T1000 (cell line): ENCODE results near the gene SORCS2.

Source experiments
- DNase-seq: peaks from one replicate; lab custom pipeline; 2025; ENCODE audit warnings: mixed read lengths; lab: John Stamatoyannopoulos, UW

Gene SORCS2

GRCh38 chr4:7415927-7416686 lies 223.8 kb downstream of the SORCS2 start:
- no peak for DNase-seq

- no peak for DNase-seq
These were observed 224.6 kb downstream of the SORCS2 start for GRCh38 chr4:7416745-7417432.

GRCh38 chr4:7417639-7418038 lies 225.3 kb downstream of the SORCS2 start:
- no peak for DNase-seq

GRCh38 chr4:7418131-7418943 lies 226.0 kb downstream of the SORCS2 start:
- no peak for DNase-seq

GRCh38 chr4:7419961-7420660 lies 227.8 kb downstream of the SORCS2 start:
- DNase-seq = no peak

GRCh38 chr4:7420661-7421040 lies 228.3 kb downstream of the SORCS2 start:
- DNase-seq = no peak

GRCh38 chr4:7421356-7422150 lies 229.2 kb downstream of the SORCS2 start:
- DNase-seq = no peak

GRCh38 chr4:7422151-7422897 lies 230.0 kb downstream of the SORCS2 start:
- DNase-seq = no peak

GRCh38 chr4:7422898-7423180 lies 230.5 kb downstream of the SORCS2 start:
- DNase-seq = no peak

GRCh38 chr4:7423391-7423790 lies 231.1 kb downstream of the SORCS2 start:
- DNase-seq = no peak

- no peak for DNase-seq
These were observed 231.6 kb downstream of the SORCS2 start for GRCh38 chr4:7423801-7424552.

- DNase-seq = no peak
These were observed 232.3 kb downstream of the SORCS2 start for GRCh38 chr4:7424553-7425111.

GRCh38 chr4:7425124-7425523 lies 232.8 kb downstream of the SORCS2 start:
- no peak for DNase-seq

- no peak for DNase-seq
These were observed 233.5 kb downstream of the SORCS2 start for GRCh38 chr4:7425591-7426468.

GRCh38 chr4:7426525-7427171 lies 234.3 kb downstream of the SORCS2 start:
- DNase-seq = no peak

- DNase-seq = no peak
These were observed 235.0 kb downstream of the SORCS2 start for GRCh38 chr4:7427361-7427760.

GRCh38 chr4:7427831-7428260 lies 235.5 kb downstream of the SORCS2 start:
- DNase-seq = no peak
